ENCODE data around the gene MEA1. TPM values are rescaled to one million over a fixed set of nuclear protein-coding genes. Genes with fewer than 3 reads are reported as not detected.
A peak's percentile ranks its signal among the peaks of the same experiment; 100 is the strongest.

MEA1 gene
- total RNA-seq (27.6 TPM), polyA plus RNA-seq (100 to 1,000 TPM in 1 of 4 donors, 10 to 100 TPM in 3; 71.5 to 121 (median 79.3) TPM)

GRCh38 chr6:43013843-43014433, at the start of gene MEA1, which contains the start of gene KLHDC3:
Gene MEA1, minus strand, starts transcription at chr6:43013946. Its CDS starts 133 bp downstream, at chr6:43013813.
Gene KLHDC3, plus strand, starts transcription at chr6:43014249. Its CDS starts 2,944 bp downstream, at chr6:43017193.
- Mint-ChIP-seq H3K9me3 (peaks cover 0 to 1% (median 0%) of the 10 kb centered on the region in 7 donors), H3K4me3 (peak within 1 kb of the TSS; percentile 89 to 98 (median 94)), H3K27ac (peak within 1 kb of the TSS; percentile 96 to 97 (median 97)), H3K36me3 (peaks cover 15% of the 10 kb centered on the region), H3K4me1 (peaks cover 0 to 83% (median 39%) of the 10 kb centered on the region in 4 donors), H3K27me3 (no peaks in the 10 kb centered on the region)
- Histone ChIP-seq H3K36me3 (ENCODE audit: control insufficient read depth, insufficient read depth, low read length) (peaks cover 45% of the 10 kb centered on the region), H3K27me3 (ENCODE audit: control insufficient read depth, insufficient read depth, low read length) (no peaks in the 10 kb centered on the region), H3K9me3 (ENCODE audit: control insufficient read depth in 2 of 2, low read length in 2 of 2) (no peaks in the 10 kb centered on the region), H3K4me1 (ENCODE audit: control insufficient read depth, insufficient read depth, low read length, poor library complexity, severe bottlenecking) (peaks cover 42% of the 10 kb centered on the region), H3K4me3 (ENCODE audit: low read depth, low read length) (peak within 1 kb of the TSS; percentile 87), H3K27ac (ENCODE audit: insufficient read depth, low read length, poor library complexity, severe bottlenecking) (peak within 1 kb of the TSS; percentile 79)
- ATAC-seq (ENCODE audit: low read depth in 2 of 2), result peak; percentile 93 to 95
- DNase-seq, result peak; percentile 98 to 100 (median 99)

GRCh38 chr6:43062818-43063217, 49.1 kb upstream of the MEA1 start:
- Histone ChIP-seq H3K27ac (ENCODE audit: insufficient read depth, low read length, poor library complexity, severe bottlenecking) (no peak overlapping the region), H3K27me3 (ENCODE audit: control insufficient read depth, insufficient read depth, low read length) (no peaks in the 10 kb centered on the region), H3K4me3 (ENCODE audit: low read depth, low read length) (no peak overlapping the region), H3K36me3 (ENCODE audit: control insufficient read depth, insufficient read depth, low read length) (peaks cover 16% of the 10 kb centered on the region), H3K9me3 (ENCODE audit: control insufficient read depth in 2 of 2, low read length in 2 of 2) (no peaks in the 10 kb centered on the region), H3K4me1 (ENCODE audit: control insufficient read depth, insufficient read depth, low read length, poor library complexity, severe bottlenecking) (peaks cover 21% of the 10 kb centered on the region)
- H3K9me3 Mint-ChIP-seq, result no peaks in the 10 kb centered on the region
- peaks cover 7 to 42% (median 24%) of the 10 kb centered on the region in 4 donors for H3K4me1 Mint-ChIP-seq
- DNase-seq, result no peak
- no peak for ATAC-seq (ENCODE audit: low read depth in 2 of 2)
- H3K36me3 Mint-ChIP-seq, result peaks cover 33% of the 10 kb centered on the region
- H3K4me3 Mint-ChIP-seq, result peak overlapping the region in 1 of 4 donors; percentile 44
- H3K27me3 Mint-ChIP-seq, result peaks cover 4% of the 10 kb centered on the region
- no peak overlapping the region for H3K27ac Mint-ChIP-seq

GRCh38 chr6:43061861-43062260, 48.1 kb upstream of the MEA1 start:
- Mint-ChIP-seq H3K27me3 (peaks cover 4% of the 10 kb centered on the region), H3K27ac (no peak overlapping the region), H3K4me1 (peaks cover 7 to 46% (median 25%) of the 10 kb centered on the region in 4 donors), H3K4me3 (peak overlapping the region; percentile 28 to 99 (median 95)), H3K36me3 (peaks cover 33% of the 10 kb centered on the region), H3K9me3 (no peaks in the 10 kb centered on the region)
- no peaks in the 10 kb centered on the region for H3K9me3 ChIP-seq (ENCODE audit: control insufficient read depth in 2 of 2, low read length in 2 of 2)
- no peak overlapping the region for H3K4me3 ChIP-seq (ENCODE audit: low read depth, low read length)
- peaks cover 22% of the 10 kb centered on the region for H3K4me1 ChIP-seq (ENCODE audit: control insufficient read depth, insufficient read depth, low read length, poor library complexity, severe bottlenecking)
- ATAC-seq (ENCODE audit: low read depth in 2 of 2), result no peak
- no peak overlapping the region for H3K27ac ChIP-seq (ENCODE audit: insufficient read depth, low read length, poor library complexity, severe bottlenecking)
- no peak for DNase-seq
- H3K27me3 ChIP-seq (ENCODE audit: control insufficient read depth, insufficient read depth, low read length), result no peaks in the 10 kb centered on the region
- H3K36me3 ChIP-seq (ENCODE audit: control insufficient read depth, insufficient read depth, low read length), result peaks cover 16% of the 10 kb centered on the region

- Mint-ChIP-seq H3K9me3 (no peaks in the 10 kb centered on the region), H3K27me3 (peaks cover 4% of the 10 kb centered on the region), H3K4me3 (peak overlapping the region; percentile 95 to 99 (median 96)), H3K27ac (peak overlapping the region in 2 of 3 donors; percentile 90 to 98), H3K4me1 (peaks cover 7 to 49% (median 26%) of the 10 kb centered on the region in 4 donors), H3K36me3 (peaks cover 29% of the 10 kb centered on the region)
- H3K9me3 ChIP-seq (ENCODE audit: control insufficient read depth in 2 of 2, low read length in 2 of 2), result no peaks in the 10 kb centered on the region
- peaks cover 9% of the 10 kb centered on the region for H3K36me3 ChIP-seq (ENCODE audit: control insufficient read depth, insufficient read depth, low read length)
- ATAC-seq (ENCODE audit: low read depth in 2 of 2) (no peak), DNase-seq (no peak)
- H3K4me3 ChIP-seq (ENCODE audit: low read depth, low read length), result peak overlapping the region; percentile 6
- no peak overlapping the region for H3K27ac ChIP-seq (ENCODE audit: insufficient read depth, low read length, poor library complexity, severe bottlenecking)
- H3K27me3 ChIP-seq (ENCODE audit: control insufficient read depth, insufficient read depth, low read length), result no peaks in the 10 kb centered on the region
- peaks cover 22% of the 10 kb centered on the region for H3K4me1 ChIP-seq (ENCODE audit: control insufficient read depth, insufficient read depth, low read length, poor library complexity, severe bottlenecking)
Observed at GRCh38 chr6:43060755-43061633, 47.2 kb upstream of the MEA1 start.

GRCh38 chr6:43060034-43060754, 46.4 kb upstream of the MEA1 start:
- Histone ChIP-seq H3K4me1 (ENCODE audit: control insufficient read depth, insufficient read depth, low read length, poor library complexity, severe bottlenecking) (peaks cover 22% of the 10 kb centered on the region), H3K36me3 (ENCODE audit: control insufficient read depth, insufficient read depth, low read length) (peaks cover 8% of the 10 kb centered on the region), H3K9me3 (ENCODE audit: control insufficient read depth in 2 of 2, low read length in 2 of 2) (no peaks in the 10 kb centered on the region), H3K27me3 (ENCODE audit: control insufficient read depth, insufficient read depth, low read length) (no peaks in the 10 kb centered on the region), H3K4me3 (ENCODE audit: low read depth, low read length) (peak overlapping the region; percentile 98), H3K27ac (ENCODE audit: insufficient read depth, low read length, poor library complexity, severe bottlenecking) (peak overlapping the region; percentile 84)
- peaks cover 31% of the 10 kb centered on the region for H3K36me3 Mint-ChIP-seq
- H3K4me1 Mint-ChIP-seq, result peaks cover 7 to 56% (median 27%) of the 10 kb centered on the region in 4 donors
- ATAC-seq (ENCODE audit: low read depth in 2 of 2) (no peak), DNase-seq (no peak)
- no peaks in the 10 kb centered on the region for H3K9me3 Mint-ChIP-seq
- peak overlapping the region; percentile 95 to 99 (median 96) for H3K4me3 Mint-ChIP-seq
- H3K27me3 Mint-ChIP-seq, result peaks cover 4% of the 10 kb centered on the region
- peak overlapping the region; percentile 96 to 99 (median 98) for H3K27ac Mint-ChIP-seq

- Histone ChIP-seq H3K27ac (ENCODE audit: insufficient read depth, low read length, poor library complexity, severe bottlenecking) (peak within 1 kb of the TSS; percentile 84), H3K9me3 (ENCODE audit: control insufficient read depth in 2 of 2, low read length in 2 of 2) (no peaks in the 10 kb centered on the region), H3K36me3 (ENCODE audit: control insufficient read depth, insufficient read depth, low read length) (peaks cover 8% of the 10 kb centered on the region), H3K4me3 (ENCODE audit: low read depth, low read length) (peak within 1 kb of the TSS; percentile 98), H3K4me1 (ENCODE audit: control insufficient read depth, insufficient read depth, low read length, poor library complexity, severe bottlenecking) (peaks cover 22% of the 10 kb centered on the region), H3K27me3 (ENCODE audit: control insufficient read depth, insufficient read depth, low read length) (no peaks in the 10 kb centered on the region)
- H3K4me1 Mint-ChIP-seq, result peaks cover 7 to 57% (median 28%) of the 10 kb centered on the region in 4 donors
- peak within 1 kb of the TSS; percentile 95 to 99 (median 96) for H3K4me3 Mint-ChIP-seq
- peak within 1 kb of the TSS; percentile 96 to 99 (median 98) for H3K27ac Mint-ChIP-seq
- peak; percentile 96 to 97 for ATAC-seq (ENCODE audit: low read depth in 2 of 2)
- H3K9me3 Mint-ChIP-seq, result no peaks in the 10 kb centered on the region
- DNase-seq, result peak; percentile 97 to 99 (median 97)
- H3K36me3 Mint-ChIP-seq, result peaks cover 25% of the 10 kb centered on the region
- H3K27me3 Mint-ChIP-seq, result peaks cover 4% of the 10 kb centered on the region
Observed at GRCh38 chr6:43059168-43060033, 45.7 kb upstream of the MEA1 start, which contains the start of the genes KLC4 and MRPL2. Gene KLC4, plus strand, starts transcription at chr6:43059631. Its CDS starts 1,705 bp downstream, at chr6:43061336. Gene MRPL2, minus strand, starts transcription at chr6:43059434. Its CDS starts 53 bp downstream, at chr6:43059381.

All from CD4-positive, CD25-positive, alpha-beta regulatory T cell (primary cell).